BE2C (cell line): ENCODE data around the gene NOVA2.

Experiments used
- DNase-seq: peaks from one replicate; pipeline ENCODE4 v3.0.0-alpha.2; 2020
- H3K27me3 ChIP-seq: fragments of 250-450 bp; sonication (Bioruptor Pico); 2 replicates; pipeline ENCODE4 v1.5.1; 2020; ENCODE audit warnings: mild to moderate bottlenecking
- H3K36me3 ChIP-seq: fragments of 250-450 bp; sonication (Bioruptor Pico); 2 replicates; pipeline ENCODE4 v1.5.1; 2020; ENCODE audit warnings: mild to moderate bottlenecking
- H3K4me1 ChIP-seq: fragments of 250-450 bp; sonication (Bioruptor Pico); 2 replicates; pipeline ENCODE4 v1.5.1; 2020
- H3K4me3 ChIP-seq: 2 replicates; pipeline ENCODE4 v1.5.1; 2011; ENCODE audit warnings: low read depth, low read length
- H3K9me3 ChIP-seq: fragments of 250-450 bp; sonication (Bioruptor Pico); 2 replicates; pipeline ENCODE4 v1.5.1; 2020
- TF ChIP-seq, protein P1 (sequence below): IDR thresholded peaks from 2 replicates; pipeline ENCODE4 v1.5.1; 2012; ENCODE audit warnings: mild to moderate bottlenecking, low read depth, low read length

The NOVA2 gene

DNA sequence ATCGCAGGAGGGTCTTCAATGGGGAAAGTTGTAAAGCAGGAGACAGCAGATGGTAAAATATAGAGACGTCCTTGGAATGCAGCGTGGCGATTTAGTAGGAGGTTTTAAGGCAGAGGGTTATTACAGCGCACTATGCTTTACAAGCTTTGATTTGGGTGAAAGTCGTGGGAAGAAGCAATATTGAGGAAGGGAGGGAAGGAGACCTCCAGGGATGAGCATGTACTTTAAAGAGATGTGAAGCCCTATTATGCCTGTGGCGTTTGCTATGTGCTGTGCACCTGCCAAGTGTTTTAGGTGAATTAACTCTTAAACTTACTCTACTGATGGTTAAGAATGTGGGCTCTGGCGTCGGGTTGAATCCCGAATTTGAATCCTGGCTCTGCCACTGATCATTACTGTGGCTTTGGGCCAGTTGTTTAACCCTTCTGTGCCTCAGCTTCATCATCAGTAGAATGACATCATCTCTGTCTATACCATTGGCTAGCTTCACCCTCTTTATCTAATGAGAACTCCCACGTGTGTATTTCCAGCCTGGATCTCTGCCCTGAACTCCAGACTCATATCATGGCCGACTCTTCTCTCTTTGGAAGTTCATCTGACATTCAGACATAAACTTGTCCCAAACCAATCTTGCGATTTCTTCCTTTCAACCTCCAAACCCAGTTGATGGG is 22.2 kb upstream of the NOVA2 start:
- H3K27me3 ChIP-seq: no peaks in the 10 kb centered on the region
- TF ChIP-seq, protein P1, sequence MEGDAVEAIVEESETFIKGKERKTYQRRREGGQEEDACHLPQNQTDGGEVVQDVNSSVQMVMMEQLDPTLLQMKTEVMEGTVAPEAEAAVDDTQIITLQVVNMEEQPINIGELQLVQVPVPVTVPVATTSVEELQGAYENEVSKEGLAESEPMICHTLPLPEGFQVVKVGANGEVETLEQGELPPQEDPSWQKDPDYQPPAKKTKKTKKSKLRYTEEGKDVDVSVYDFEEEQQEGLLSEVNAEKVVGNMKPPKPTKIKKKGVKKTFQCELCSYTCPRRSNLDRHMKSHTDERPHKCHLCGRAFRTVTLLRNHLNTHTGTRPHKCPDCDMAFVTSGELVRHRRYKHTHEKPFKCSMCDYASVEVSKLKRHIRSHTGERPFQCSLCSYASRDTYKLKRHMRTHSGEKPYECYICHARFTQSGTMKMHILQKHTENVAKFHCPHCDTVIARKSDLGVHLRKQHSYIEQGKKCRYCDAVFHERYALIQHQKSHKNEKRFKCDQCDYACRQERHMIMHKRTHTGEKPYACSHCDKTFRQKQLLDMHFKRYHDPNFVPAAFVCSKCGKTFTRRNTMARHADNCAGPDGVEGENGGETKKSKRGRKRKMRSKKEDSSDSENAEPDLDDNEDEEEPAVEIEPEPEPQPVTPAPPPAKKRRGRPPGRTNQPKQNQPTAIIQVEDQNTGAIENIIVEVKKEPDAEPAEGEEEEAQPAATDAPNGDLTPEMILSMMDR: no peak
- H3K4me3 ChIP-seq: peak overlapping the region; percentile 88
- no peaks in the 10 kb centered on the region for H3K36me3 ChIP-seq
- H3K9me3 ChIP-seq: no peaks in the 10 kb centered on the region
- no peak for DNase-seq
- H3K4me1 ChIP-seq: peaks cover 4% of the 10 kb centered on the region; the same call in 1 of the 2 replicates

DNA sequence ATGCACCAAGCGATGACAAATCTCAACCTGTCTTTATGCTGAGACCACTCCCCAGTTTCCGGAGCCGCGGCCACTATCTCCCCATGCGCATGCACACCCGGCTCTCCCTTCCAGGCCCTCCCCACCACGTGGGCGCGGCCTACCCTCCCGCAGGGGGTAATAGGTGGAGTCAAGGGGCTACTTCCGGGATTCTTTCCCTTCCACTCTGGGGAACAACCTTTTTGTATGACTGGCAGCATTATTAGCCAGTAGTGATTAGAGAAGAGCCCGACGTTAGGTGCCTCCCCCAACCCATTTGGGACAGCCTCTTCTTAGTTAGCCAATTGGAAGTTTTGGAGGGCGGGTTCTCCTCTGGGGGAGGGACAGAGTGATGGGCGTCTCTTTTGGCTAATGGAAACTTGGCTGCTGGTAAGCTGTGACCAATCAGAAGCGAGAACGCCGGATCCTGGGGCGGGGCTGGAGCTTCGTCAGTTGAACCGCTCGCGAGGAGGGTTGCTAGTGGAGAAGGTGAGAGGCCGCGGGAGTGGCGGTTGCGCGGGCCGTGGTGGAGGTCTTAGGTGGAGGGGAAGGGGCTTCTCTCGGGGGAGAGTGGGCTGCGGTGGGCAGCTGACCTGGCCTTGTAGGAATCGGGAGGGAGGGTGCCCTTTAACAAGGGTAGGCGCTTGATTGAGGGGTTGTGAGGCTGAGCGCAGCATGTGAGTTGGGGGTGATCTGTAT is 21.5 kb upstream of the NOVA2 start, which contains the start of gene CCDC61:
Gene CCDC61 (plus strand): TSS at position 470 of the 717 bp plus-strand sequence. CDS start 7,552 bp downstream, outside the sequence.
- no peaks in the 10 kb centered on the region for H3K36me3 ChIP-seq
- peaks cover 4% of the 10 kb centered on the region; the same call in 1 of the 2 replicates for H3K4me1 ChIP-seq
- no peaks in the 10 kb centered on the region for H3K9me3 ChIP-seq
- TF ChIP-seq, protein P1: no peak
- DNase-seq: peak; percentile 96
- peak within 1 kb of the TSS; percentile 88 for H3K4me3 ChIP-seq
- no peaks in the 10 kb centered on the region for H3K27me3 ChIP-seq

- Histone ChIP-seq H3K4me3 (peak overlapping the region; percentile 71), H3K27me3 (no peaks in the 10 kb centered on the region), H3K9me3 (no peaks in the 10 kb centered on the region), H3K36me3 (no peaks in the 10 kb centered on the region), H3K4me1 (peaks cover 1% of the 10 kb centered on the region; the same call in 1 of the 2 replicates)
- no peak for DNase-seq
- TF ChIP-seq, protein P1: no peak
These were observed 20.9 kb upstream of the NOVA2 start for GRCh38 chr19:45994456-45994997.

- H3K4me3 ChIP-seq: no peak overlapping the region
- TF ChIP-seq, protein P1: no peak
- DNase-seq: no peak
- H3K4me1 ChIP-seq: no peaks in the 10 kb centered on the region
- no peaks in the 10 kb centered on the region for H3K27me3 ChIP-seq
- no peaks in the 10 kb centered on the region for H3K36me3 ChIP-seq
- no peaks in the 10 kb centered on the region for H3K9me3 ChIP-seq
These were observed 16.6 kb upstream of the NOVA2 start for GRCh38 chr19:45990113-45990728.

DNA sequence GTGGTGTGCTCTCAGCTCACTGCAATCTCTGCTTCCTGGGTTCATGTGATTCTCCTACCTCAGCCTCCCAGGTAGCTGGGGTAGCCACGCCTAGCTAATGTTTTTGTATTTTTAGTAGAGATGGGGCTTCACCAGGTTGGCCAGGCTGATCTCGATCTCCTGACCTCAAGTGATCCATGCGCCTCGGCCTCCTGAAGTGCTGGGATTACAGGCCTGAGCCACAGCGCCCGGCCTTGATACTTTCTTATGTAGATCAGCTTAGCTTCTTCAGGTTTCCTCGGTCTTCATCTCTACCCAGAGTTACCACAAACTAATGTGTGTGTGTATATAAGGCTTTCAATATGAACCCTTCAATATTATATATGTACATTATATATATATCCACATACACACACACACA is 11.7 kb upstream of the NOVA2 start:
- Histone ChIP-seq H3K9me3 (no peaks in the 10 kb centered on the region), H3K4me3 (no peak overlapping the region), H3K36me3 (no peaks in the 10 kb centered on the region), H3K4me1 (no peaks in the 10 kb centered on the region), H3K27me3 (no peaks in the 10 kb centered on the region)
- TF ChIP-seq, protein P1: no peak
- DNase-seq: no peak
